Measurements from ENCODE around the gene REXO5. TPM values are rescaled to one million over a fixed set of nuclear protein-coding genes. Genes with fewer than 3 reads are reported as not detected.
A peak's percentile ranks its signal among the peaks of the same experiment; 100 is the strongest.

The REXO5 gene
- total and polyA plus RNA-seq, 2 of the 13 experiments (the other 11 are each of a cell fraction or from before 2014, with no cell fraction given): 5.9 to 13.1 TPM

GRCh38 chr16:20878682-20879147 is 72.4 kb downstream of the REXO5 start (continued):
- peak; percentile 78 for TF ChIP-seq TFE3 (CRISPR knock-in tag; IDR thresholded peaks at IDR 0.05)
- TF ChIP-seq ZFP37 (CRISPR knock-in tag; IDR thresholded peaks at IDR 0.05; ENCODE audit: borderline replicate concordance): no peak
- peak; percentile 44; the same call in 1 of the 2 replicates for TF ChIP-seq POGZ (CRISPR knock-in tag; IDR thresholded peaks at IDR 0.05)
- no peak for TF ChIP-seq ZNF781 (CRISPR knock-in tag; IDR thresholded peaks at IDR 0.05; ENCODE audit: borderline replicate concordance, not compliant biosample characterization)
- no peak for TF ChIP-seq ZNF660 (CRISPR knock-in tag; IDR thresholded peaks at IDR 0.05; ENCODE audit: borderline replicate concordance, low read depth)
- peak; percentile 67 for TF ChIP-seq PHF21A (CRISPR knock-in tag; IDR thresholded peaks at IDR 0.05)
- TF ChIP-seq ZNF780A (CRISPR knock-in tag; IDR thresholded peaks at IDR 0.05): no peak
- 0 out of 2 replicates have a peak, but pooled peaks have one; percentile 17 for TF ChIP-seq REPIN1 (CRISPR knock-in tag; IDR thresholded peaks at IDR 0.05; ENCODE audit: borderline replicate concordance, low read depth)
- no peak for TF ChIP-seq ZNF572 (CRISPR knock-in tag; IDR thresholded peaks at IDR 0.05)
- TF ChIP-seq KDM6A (CRISPR knock-in tag; IDR thresholded peaks at IDR 0.05; ENCODE audit: low read depth): peak; percentile 73; the same call in 1 of the 2 replicates
- TF ChIP-seq U2AF1 (optimal IDR thresholded peaks at IDR 0.05; ENCODE audit: low read depth, low read length): no peak
- no peak for TF ChIP-seq AKNA (CRISPR knock-in tag; IDR thresholded peaks at IDR 0.05; ENCODE audit: borderline replicate concordance)
- TF ChIP-seq ISL2 (CRISPR knock-in tag; IDR thresholded peaks at IDR 0.05): no peak
- peak; percentile 45; the same call in 1 of the 2 replicates for TF ChIP-seq ARID4A (CRISPR knock-in tag; IDR thresholded peaks at IDR 0.05; ENCODE audit: borderline replicate concordance)
- TF ChIP-seq TBX2 (CRISPR knock-in tag; IDR thresholded peaks at IDR 0.05; ENCODE audit: borderline replicate concordance): peak; percentile 69; the same call in 1 of the 2 replicates
- no peak for TF ChIP-seq ZNF121 (CRISPR knock-in tag; IDR thresholded peaks at IDR 0.05)
- no peak for TF ChIP-seq NFE2L1 (CRISPR knock-in tag; IDR thresholded peaks at IDR 0.05; ENCODE audit: borderline replicate concordance)
- TF ChIP-seq PRPF4 (IDR thresholded peaks at IDR 0.05; ENCODE audit: low read depth, low read length, poor library complexity, severe bottlenecking): no peak
- no peak for TF ChIP-seq ZNF264 (CRISPR knock-in tag; IDR thresholded peaks at IDR 0.05)

All from HepG2 (cell line).